Measurements from ENCODE around the gene CSNK2A1.

DNA sequence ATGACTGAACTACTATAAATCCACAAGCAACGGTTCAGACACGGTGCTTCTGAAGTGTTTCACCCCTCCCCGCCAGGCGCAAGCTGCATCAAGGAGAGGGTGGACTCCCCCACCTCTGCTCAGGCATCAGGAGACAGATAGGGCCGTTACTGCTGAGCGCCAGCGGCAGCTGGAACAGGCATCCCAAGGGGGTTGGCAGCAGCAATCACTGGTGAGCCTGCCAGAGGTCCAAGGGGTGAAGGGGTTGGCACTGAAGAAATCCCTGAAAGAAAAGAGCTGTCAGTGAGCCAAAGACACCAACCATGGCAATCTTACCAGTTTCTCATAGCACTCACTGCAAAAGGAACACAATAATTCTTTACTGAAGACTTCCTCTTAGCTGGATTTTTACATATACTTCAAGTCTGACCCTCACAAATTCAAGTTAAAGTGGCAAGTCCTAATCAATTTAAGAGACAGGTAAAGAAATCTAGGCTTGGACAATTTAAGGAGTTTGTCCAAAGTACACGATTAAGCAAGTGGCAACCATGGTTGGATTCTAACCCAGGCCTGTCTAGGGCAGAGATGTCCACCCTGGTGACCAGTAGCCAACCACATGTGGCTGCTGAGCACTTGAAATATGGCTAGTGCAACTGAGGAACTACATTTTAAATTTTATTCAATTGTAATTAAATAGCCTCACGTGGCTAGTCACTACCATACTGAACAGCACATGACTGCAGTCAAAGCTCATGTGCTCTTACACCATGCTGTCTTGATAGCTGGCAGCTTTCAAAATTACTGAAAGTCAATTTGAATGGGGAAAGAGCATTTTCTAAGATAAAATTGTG is 59.6 kb downstream of the CSNK2A1 start:
- TF ChIP-seq, protein P1, sequence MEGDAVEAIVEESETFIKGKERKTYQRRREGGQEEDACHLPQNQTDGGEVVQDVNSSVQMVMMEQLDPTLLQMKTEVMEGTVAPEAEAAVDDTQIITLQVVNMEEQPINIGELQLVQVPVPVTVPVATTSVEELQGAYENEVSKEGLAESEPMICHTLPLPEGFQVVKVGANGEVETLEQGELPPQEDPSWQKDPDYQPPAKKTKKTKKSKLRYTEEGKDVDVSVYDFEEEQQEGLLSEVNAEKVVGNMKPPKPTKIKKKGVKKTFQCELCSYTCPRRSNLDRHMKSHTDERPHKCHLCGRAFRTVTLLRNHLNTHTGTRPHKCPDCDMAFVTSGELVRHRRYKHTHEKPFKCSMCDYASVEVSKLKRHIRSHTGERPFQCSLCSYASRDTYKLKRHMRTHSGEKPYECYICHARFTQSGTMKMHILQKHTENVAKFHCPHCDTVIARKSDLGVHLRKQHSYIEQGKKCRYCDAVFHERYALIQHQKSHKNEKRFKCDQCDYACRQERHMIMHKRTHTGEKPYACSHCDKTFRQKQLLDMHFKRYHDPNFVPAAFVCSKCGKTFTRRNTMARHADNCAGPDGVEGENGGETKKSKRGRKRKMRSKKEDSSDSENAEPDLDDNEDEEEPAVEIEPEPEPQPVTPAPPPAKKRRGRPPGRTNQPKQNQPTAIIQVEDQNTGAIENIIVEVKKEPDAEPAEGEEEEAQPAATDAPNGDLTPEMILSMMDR (IDR thresholded peaks at IDR 0.05; ENCODE audit: insufficient read depth, low read length): no peak
- TF ChIP-seq POLR2AphosphoS5 (IDR thresholded peaks at IDR 0.05; ENCODE audit: low read depth) (no peak), GABPA (IDR thresholded peaks at IDR 0.05; ENCODE audit: low read depth) (no peak)
- TF ChIP-seq, protein P2, sequence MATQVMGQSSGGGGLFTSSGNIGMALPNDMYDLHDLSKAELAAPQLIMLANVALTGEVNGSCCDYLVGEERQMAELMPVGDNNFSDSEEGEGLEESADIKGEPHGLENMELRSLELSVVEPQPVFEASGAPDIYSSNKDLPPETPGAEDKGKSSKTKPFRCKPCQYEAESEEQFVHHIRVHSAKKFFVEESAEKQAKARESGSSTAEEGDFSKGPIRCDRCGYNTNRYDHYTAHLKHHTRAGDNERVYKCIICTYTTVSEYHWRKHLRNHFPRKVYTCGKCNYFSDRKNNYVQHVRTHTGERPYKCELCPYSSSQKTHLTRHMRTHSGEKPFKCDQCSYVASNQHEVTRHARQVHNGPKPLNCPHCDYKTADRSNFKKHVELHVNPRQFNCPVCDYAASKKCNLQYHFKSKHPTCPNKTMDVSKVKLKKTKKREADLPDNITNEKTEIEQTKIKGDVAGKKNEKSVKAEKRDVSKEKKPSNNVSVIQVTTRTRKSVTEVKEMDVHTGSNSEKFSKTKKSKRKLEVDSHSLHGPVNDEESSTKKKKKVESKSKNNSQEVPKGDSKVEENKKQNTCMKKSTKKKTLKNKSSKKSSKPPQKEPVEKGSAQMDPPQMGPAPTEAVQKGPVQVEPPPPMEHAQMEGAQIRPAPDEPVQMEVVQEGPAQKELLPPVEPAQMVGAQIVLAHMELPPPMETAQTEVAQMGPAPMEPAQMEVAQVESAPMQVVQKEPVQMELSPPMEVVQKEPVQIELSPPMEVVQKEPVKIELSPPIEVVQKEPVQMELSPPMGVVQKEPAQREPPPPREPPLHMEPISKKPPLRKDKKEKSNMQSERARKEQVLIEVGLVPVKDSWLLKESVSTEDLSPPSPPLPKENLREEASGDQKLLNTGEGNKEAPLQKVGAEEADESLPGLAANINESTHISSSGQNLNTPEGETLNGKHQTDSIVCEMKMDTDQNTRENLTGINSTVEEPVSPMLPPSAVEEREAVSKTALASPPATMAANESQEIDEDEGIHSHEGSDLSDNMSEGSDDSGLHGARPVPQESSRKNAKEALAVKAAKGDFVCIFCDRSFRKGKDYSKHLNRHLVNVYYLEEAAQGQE (IDR thresholded peaks at IDR 0.05; ENCODE audit: insufficient replicate concordance, low read depth): no peak
